GM10248 (cell line): ENCODE results near the gene OXNAD1.

Source experiments
- CTCF ChIA-PET: fragments of 300-600 bp; sonication (Branson Sonifier 250); formaldehyde crosslinking; extraction: SDS; loops from one replicate; lab custom pipeline; 2021; ENCODE audit warnings: antibody characterized with exemption; lab: Yijun Ruan, JAX
- POLR2A ChIA-PET: fragments of 350-650 bp; sonication (Branson Sonifier 250); formaldehyde crosslinking; extraction: SDS; loops from one replicate; lab custom pipeline; 2020; ENCODE audit warnings: antibody characterized with exemption; lab: Yijun Ruan, JAX
- DNase-seq: peaks from one replicate; pipeline ENCODE4 v3.0.0; 2012; ENCODE audit errors: extremely low spot score
- TF ChIP-seq, protein P1 (sequence below): IDR thresholded peaks from 2 replicates; pipeline ENCODE4 v1.5.1; 2012; ENCODE audit warnings: mild to moderate bottlenecking, low read depth; ENCODE audit errors: extremely low read depth, missing control alignments, control extremely low read depth

Gene OXNAD1

DNA sequence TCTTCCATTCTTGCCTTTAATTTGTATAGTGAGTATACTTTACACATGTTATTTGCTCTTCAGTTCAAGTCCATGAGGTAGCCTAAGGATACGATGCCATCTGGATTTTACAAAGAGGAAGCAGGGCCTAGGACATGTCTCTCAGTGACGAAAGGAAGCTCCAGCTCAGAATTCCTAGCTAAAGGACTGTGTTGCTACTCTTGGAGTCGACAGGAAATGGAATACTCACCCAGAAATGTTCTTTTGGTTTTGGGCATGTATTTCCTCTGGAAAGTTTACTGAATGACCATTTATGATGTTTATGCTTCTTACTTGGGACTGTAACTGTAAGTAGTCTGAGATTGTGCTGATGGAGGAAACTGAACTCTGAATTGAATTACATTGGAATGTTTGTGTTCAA lies 12.5 kb downstream of the OXNAD1 start:
- POLR2A ChIA-PET, result no interaction called here
- CTCF ChIA-PET, result interaction anchor here (1.1 to 3.1 kb wide), 2 partner anchors 9 to 13 kb away, joined by 4 to 21 read pairs; no protein-coding TSS in a partner anchor
- DNase-seq, result no peak

DNA sequence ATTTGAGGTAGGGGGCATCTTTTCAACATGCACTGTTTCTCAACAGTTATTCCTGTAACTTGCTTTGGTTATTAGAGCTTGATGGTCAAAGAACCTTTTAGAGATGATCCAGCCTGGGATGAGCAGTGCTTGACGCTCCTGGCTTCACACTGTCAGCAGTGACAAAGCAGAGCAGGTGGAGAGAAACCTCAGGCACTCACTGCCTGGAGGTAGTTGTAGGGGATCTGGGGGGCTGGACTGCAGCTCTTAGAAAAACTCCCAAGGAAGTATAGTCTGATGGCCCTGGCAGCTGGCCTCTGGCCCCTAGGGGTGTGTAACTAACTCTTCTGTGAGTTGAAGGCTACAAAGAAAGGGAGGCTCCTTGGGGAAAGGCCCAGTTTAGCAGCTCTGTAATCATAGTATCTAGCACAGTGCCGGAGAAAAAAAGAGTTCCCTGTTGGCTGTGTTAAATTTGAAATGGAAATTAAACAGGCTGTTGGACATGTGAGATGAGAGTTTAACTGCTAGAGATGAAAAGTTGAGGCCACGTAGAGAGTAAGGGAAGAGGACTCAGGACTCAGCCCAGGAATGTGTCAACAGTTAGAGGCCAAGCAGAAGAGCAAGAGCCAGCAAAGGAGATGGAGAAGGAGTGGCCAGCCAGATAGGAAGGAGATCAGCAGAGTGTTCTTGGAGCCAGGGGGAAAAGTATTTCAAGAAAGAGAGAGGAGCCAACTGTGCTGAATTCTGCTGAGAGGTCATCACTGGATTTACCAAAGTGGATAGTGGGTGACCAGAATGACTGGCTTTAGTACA lies 14.2 kb downstream of the OXNAD1 start:
- DNase-seq, result no peak
- TF ChIP-seq, protein P1, sequence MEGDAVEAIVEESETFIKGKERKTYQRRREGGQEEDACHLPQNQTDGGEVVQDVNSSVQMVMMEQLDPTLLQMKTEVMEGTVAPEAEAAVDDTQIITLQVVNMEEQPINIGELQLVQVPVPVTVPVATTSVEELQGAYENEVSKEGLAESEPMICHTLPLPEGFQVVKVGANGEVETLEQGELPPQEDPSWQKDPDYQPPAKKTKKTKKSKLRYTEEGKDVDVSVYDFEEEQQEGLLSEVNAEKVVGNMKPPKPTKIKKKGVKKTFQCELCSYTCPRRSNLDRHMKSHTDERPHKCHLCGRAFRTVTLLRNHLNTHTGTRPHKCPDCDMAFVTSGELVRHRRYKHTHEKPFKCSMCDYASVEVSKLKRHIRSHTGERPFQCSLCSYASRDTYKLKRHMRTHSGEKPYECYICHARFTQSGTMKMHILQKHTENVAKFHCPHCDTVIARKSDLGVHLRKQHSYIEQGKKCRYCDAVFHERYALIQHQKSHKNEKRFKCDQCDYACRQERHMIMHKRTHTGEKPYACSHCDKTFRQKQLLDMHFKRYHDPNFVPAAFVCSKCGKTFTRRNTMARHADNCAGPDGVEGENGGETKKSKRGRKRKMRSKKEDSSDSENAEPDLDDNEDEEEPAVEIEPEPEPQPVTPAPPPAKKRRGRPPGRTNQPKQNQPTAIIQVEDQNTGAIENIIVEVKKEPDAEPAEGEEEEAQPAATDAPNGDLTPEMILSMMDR, result no peak
- ChIA-PET POLR2A (no interaction called here), CTCF (interaction anchor here (1.5 to 3.1 kb wide), 2 partner anchors 11 kb away, joined by 5 to 21 read pairs; no protein-coding TSS in a partner anchor)

More for the DNA sequence above, 12.5 kb downstream of the OXNAD1 start:
- TF ChIP-seq, protein P1, result no peak

DNA sequence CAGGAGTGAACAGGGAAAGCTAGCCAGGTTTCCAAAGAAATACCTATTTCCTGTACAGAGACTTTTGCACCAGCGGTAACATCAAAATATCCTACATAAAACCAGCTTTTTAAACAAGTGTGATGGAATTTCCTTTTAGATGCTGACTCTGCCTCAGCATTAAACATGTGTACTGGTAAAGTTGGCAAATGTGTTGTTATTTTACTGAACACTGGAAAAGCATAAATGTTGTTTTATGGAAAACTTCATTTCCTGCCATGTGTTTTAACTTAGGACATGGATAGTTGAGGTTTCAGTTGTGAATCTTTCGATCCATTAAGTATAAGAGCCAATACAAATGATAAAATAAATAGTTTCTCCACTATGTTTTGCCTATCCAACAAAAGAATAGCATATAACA lies 15.7 kb downstream of the OXNAD1 start:
- POLR2A ChIA-PET, result no interaction called here
- DNase-seq, result no peak
- TF ChIP-seq, protein P1, result no peak
- CTCF ChIA-PET, result interaction anchor here (3.7 kb wide), 1 partner anchor 10 kb away, joined by 15 read pairs; no protein-coding TSS in a partner anchor

DNA sequence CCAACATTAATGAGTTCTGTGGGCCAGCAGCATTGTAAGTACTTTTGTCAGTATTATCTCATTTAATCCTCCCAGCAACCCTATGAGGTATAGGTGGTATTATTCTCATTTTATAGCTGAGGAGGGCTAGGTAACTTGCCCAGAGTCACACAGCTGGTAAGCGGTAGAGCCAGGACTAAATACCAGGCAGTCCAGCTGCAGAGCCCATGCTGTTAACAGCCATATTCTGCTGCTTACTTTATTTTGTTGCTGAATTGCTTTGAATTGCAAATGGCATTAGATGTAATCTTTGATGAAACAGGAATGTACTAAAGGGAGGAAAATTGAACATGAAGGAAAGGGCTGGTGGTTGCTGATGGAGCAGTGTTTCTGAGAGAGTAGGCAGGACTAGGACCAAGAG lies 19.6 kb downstream of the OXNAD1 start:
- POLR2A ChIA-PET, result no interaction called here
- TF ChIP-seq, protein P1, result no peak
- CTCF ChIA-PET, result interaction anchor here (1.1 to 2.1 kb wide), 4 partner anchors 16 to 245 kb away, joined by 3 to 5 read pairs (median 4); partner anchors contain the start of gene DPH3
- no peak for DNase-seq

DNA sequence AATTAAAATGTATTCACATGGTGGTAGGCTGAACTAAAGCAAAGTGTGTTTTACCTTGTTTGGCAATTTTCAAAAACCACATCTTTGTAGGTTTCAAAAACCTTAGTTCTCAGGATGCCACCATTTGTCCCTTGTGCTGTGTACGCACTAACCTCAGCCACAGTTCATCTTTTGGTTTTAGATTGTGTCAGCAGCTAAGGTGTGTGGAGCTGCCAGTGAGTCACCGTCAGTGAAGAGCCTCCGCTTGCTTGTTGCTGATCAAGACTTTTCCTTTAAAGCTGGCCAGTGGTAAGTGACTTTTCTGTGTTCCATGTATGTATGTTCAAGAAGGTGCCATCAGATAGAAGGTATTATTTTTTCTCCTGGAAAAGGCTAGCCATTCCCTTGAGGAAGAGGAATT lies 21.1 kb downstream of the OXNAD1 start:
- ChIA-PET POLR2A (interaction anchor here (1.0 kb wide), 1 partner anchor 21 kb away, joined by 3 read pairs; the partner anchor contains the start of genes DPH3 and OXNAD1), CTCF (interaction anchor here (0.7 to 2.1 kb wide), 7 partner anchors 11 to 282 kb away, joined by 3 to 6 read pairs (median 3); partner anchors contain the start of gene DPH3)
- TF ChIP-seq, protein P1, result no peak
- no peak for DNase-seq

DNA sequence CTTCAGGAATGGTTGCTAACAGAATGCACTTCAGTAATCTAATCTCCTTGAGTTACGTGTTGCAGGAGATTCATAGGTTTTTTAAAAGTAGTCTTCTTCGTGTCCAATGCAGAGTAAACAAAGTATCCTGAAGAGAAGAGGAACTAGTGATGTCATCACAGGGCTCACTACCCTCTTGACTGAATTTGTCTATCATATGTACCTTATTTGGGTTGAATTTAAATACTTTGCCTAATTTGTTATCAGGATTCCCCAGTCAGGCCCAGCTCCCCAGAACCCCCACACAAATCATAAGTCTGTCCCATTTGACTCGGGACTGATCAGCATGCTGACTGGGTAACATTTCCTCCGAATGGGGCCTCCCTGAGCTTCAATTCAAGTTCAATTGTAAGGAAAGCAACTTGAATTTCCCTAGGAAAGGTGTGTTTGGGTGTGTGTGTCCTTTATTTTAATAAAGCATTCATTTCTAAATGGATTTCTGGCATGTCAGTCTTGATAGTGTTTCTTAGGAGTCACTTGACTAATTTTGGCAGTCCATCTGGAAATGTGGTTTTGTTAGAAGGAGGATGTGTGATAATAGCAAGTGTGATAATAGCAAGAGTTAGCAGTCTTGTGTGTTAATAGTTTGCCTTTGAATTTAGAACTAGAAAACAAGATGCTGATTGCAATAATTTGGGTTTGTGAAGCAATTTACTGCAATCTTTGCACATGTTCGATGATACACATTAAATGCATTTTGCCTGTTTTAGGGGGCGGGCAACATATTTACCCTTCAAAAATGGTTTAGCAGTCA lies 21.9 kb downstream of the OXNAD1 start:
- DNase-seq, result no peak
- CTCF ChIA-PET, result interaction anchor here (0.7 to 2.1 kb wide), 6 partner anchors 12 to 281 kb away, joined by 3 to 6 read pairs (median 4); partner anchors contain the start of gene DPH3
- POLR2A ChIA-PET, result interaction anchor here (0.6 kb wide), 1 partner anchor 237 kb away, joined by 3 read pairs; no protein-coding TSS in a partner anchor
- TF ChIP-seq, protein P1, result no peak
